ENCODE measurements around the gene ZNF385A.
A peak's percentile ranks its signal among the peaks of the same experiment; 100 is the strongest.

Gene ZNF385A

DNA sequence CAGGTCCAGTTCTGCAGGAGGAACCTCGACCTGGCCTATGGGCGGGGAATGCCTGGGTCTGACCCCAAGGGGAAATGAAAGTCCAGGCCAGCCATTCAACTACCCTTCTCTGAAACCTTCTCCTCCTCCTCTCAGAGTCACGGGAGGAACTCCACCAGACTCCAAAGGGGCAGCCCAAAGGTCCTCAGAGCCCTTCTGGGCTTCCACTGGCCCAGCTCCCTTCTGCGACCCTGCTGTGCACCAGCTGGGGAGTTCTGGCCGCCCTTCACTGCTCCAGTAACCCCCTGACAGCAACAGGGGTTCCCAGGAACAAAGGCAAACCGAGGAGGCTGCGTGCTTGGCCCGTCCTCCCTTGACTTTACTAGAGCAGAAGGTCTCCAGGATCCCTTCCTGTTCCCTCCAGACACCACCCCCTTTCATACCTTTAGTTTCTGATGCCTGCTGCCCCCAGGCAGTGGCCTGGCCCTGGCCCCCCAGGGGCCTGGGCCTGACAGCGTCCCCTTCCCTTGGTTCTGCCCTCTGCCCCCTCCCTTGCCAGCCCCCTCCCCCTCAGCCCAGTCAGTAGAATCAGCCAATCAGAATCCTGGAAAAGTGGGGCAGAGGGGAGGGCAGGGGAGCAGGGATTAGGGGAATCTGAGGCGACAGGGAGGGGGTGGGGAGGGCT, 850 bp upstream of the ZNF385A start:
- TF ChIP-seq, protein P1, sequence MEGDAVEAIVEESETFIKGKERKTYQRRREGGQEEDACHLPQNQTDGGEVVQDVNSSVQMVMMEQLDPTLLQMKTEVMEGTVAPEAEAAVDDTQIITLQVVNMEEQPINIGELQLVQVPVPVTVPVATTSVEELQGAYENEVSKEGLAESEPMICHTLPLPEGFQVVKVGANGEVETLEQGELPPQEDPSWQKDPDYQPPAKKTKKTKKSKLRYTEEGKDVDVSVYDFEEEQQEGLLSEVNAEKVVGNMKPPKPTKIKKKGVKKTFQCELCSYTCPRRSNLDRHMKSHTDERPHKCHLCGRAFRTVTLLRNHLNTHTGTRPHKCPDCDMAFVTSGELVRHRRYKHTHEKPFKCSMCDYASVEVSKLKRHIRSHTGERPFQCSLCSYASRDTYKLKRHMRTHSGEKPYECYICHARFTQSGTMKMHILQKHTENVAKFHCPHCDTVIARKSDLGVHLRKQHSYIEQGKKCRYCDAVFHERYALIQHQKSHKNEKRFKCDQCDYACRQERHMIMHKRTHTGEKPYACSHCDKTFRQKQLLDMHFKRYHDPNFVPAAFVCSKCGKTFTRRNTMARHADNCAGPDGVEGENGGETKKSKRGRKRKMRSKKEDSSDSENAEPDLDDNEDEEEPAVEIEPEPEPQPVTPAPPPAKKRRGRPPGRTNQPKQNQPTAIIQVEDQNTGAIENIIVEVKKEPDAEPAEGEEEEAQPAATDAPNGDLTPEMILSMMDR (IDR thresholded peaks at IDR 0.05; ENCODE audit: low read depth, low read length): no peak
- DNase-seq (ENCODE audit: low read depth, low spot score): no peak
- in situ Hi-C loops (cut with HindIII; ENCODE audit: low sequenced_read_pairs): no loop called here
- no peak overlapping the region for H3K4me3 ChIP-seq (ENCODE audit: low read depth, low read length)

DNA sequence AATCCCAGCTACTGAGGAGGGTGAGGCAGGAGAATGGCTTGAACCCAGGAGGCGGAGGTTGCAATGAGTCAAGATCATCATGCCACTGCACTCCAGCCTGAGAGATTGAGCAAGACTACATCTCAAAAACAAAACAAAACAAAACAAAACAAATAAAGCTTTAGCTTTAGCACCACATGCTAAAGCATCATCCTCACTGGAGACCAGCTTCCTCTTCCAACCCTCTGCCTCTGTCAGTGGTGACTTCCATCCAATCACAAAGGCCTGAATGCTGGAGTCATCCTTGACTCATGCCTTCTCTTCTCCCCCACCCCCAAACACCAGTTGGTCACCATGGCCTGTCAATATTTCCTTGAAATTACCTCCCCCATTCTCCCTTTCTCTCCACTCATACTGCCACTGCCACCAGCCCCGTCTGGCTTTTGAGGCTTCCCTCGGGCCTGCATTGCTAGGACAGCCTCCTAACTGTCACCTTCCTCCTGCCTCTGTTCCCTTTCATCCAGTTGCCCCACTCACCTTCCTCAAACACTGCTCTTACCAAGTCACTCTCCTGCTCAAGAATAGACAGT, 1.4 kb downstream of the ZNF385A start:
- no peak overlapping the region for H3K4me3 ChIP-seq (ENCODE audit: low read depth, low read length)
- TF ChIP-seq, protein P1 (IDR thresholded peaks at IDR 0.05; ENCODE audit: low read depth, low read length): no peak
- peak; percentile 79 for DNase-seq (ENCODE audit: low read depth, low spot score)
- in situ Hi-C loops (cut with HindIII; ENCODE audit: low sequenced_read_pairs): no loop called here

DNA sequence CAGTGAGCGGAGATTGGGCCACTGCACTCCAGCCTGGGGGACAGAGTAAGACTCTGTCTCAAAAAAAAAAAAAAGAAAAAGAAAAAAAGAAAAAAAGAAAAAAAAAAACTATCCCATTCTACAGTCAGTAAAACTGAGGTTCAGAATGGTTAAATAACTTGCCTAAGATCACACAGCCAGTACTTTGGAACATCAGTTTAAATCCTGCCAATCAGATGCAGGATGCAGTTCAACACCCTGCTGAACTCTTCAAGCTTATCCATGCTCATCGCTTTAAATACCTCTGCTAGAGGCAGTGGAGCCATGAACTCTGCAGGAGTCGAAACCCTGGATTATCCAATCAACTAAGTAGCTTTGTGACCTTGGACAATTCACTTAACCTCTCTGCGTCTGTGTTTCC, 3.4 kb downstream of the ZNF385A start:
- in situ Hi-C loops (cut with HindIII; ENCODE audit: low sequenced_read_pairs): no loop called here
- H3K4me3 ChIP-seq (ENCODE audit: low read depth, low read length): no peak overlapping the region
- TF ChIP-seq, protein P1 (IDR thresholded peaks at IDR 0.05; ENCODE audit: low read depth, low read length): no peak
- no peak for DNase-seq (ENCODE audit: low read depth, low spot score)

DNA sequence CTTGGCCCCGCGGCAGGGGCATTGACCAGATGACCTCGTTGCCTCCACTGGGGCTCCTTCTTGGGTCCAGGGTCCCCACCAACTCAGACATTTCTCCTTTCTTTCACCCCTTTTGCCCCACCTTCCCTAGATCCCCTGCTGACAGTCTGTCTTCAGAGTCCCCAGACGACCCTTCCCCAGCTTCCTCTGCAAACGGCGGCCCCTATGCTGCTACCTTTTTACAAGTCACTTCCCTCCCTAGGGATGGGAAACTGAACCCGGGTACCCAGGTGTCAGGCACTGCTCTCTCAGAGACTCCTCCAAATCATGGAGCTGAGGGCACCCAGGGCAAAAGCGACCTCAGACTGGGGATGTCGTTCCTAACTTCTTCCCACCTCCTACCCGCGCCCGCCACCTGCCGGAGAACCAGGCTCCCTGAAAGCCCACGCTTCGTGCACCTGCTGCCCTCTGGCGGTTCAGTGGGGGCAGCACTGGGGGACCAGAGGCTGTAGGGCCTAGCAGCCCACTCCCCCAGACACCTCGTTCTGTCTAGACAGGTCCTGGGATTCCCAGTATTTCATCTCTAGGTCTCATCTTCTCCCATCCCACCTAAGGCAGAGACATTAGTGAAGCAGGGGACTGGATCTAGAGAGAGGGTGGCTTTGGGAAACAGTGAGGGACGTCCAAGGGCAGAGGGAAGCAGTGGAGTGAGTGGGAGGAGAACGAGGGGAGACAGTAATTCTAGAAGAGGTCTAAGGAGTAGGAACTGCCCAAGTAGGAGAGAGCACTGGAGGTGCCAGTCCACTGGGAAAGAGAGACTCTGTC, 4.9 kb downstream of the ZNF385A start:
- peak overlapping the region; percentile 48 for H3K4me3 ChIP-seq (ENCODE audit: low read depth, low read length)
- peak; percentile 84 for DNase-seq (ENCODE audit: low read depth, low spot score)
- in situ Hi-C loops (cut with HindIII; ENCODE audit: low sequenced_read_pairs): no loop called here
- TF ChIP-seq, protein P1 (IDR thresholded peaks at IDR 0.05; ENCODE audit: low read depth, low read length): peak; percentile 100

DNA sequence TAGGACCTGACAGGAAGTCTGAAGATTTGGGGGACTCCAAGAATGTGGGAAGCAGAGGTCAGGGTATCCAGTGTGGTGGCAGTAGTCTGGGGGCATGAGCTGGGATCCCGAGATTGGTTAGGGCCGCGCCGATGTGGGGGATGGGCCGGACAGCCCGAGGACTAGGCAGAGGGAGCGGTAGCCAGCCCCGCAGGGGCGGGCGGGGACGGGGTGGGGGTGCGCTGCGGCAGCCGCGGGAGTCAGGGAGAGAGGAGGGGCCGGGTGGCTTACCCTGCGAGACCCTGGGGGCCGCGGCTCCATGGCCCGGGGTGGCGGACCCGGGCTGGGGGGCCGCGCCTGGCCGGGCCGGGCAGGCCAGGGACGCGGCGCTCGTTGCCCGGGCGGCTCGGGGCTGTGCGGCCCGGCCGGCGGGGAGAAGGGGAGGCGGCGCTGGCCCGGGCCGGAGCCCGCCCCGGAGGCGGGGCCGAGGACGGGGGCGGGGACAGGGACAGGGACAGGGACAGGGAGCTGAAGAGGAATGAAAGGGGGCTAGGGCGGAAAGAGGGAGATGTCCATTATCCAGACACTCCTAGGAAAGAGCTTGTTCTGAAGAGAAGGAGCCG, 5.6 kb downstream of the ZNF385A start:
- in situ Hi-C loops (cut with HindIII; ENCODE audit: low sequenced_read_pairs): no loop called here
- DNase-seq (ENCODE audit: low read depth, low spot score): no peak
- H3K4me3 ChIP-seq (ENCODE audit: low read depth, low read length): peak overlapping the region; percentile 48
- TF ChIP-seq, protein P1 (IDR thresholded peaks at IDR 0.05; ENCODE audit: low read depth, low read length): no peak

DNA sequence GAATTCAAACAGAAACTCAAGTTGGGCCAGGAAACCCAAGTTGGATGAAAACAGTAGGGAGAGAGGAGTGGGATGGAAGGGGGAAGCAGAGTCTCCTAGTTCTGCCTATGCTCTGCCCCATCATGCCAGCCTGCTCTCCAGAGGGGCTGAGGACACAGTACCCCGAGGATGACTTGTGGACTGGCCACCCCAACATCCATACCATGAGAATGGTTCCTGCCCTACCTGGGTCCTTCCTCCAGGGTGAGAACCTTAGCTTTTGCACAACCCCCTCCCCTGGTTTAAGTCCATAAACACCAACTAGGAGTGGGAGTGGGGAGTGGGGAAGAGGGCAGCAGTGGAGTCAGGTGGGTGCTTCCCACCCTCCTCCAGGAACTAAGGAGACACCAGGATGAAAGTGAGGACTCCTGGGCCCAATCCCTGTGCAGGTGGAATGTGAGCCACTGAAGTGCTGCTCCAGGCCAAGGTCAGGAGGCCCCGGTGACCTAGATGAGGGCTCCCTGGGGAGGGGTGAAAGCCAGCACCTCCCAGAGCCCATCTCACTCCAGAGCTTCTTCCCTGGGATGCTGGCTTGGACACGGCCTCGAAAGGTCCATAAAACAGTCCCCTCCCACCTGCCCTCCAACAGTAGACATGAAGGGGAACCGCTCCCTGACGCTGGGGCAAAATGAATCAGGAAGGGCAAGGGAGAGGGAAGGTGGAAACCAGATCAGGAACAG, 6.6 kb downstream of the ZNF385A start:
- in situ Hi-C loops (cut with HindIII; ENCODE audit: low sequenced_read_pairs): no loop called here
- TF ChIP-seq, protein P1 (IDR thresholded peaks at IDR 0.05; ENCODE audit: low read depth, low read length): no peak
- DNase-seq (ENCODE audit: low read depth, low spot score): no peak
- no peak overlapping the region for H3K4me3 ChIP-seq (ENCODE audit: low read depth, low read length)
